GM21737 (cell line): Measurements from ENCODE around the gene DEFB127.
"Not testable (repeated sequence)": the region's sequence is repeated elsewhere in the genome, so short reads cannot be mapped to it uniquely, and the experiment has no call there.

ENCODE experiments used
- ATAC-seq: cut with Tn5 transposase; IDR thresholded peaks from one replicate; pipeline ENCODE4 v1.9.1; 2021; ENCODE audit warnings: mild to moderate bottlenecking, moderate library complexity; ENCODE audit not compliant: unreplicated experiment

DEFB127 gene

DNA sequence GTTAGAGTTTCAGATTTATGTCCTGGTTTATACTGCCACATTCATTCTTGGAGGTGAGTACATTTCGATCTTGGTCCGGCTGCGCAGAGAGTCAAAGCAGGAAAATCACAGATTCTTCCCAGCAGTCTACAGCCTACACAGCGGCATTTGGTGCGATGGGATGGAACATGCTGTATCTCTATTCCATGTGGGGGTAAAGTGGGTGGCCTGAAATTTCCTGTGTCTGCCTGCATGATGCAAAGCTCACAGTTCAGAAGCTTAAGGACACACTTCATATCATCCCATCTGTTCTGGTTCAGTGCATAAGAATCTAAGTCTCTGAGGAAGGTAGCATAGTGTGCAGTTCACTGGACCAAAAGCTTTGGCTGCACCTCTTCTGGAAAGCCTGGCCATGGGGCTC lies at the start of gene DEFB127:
Gene DEFB127 (plus strand): TSS at position 301 of the 400 bp plus-strand sequence. CDS start 91 bp downstream, at position 392.
- ATAC-seq = no peak

GRCh38 chr20:112396-112795 lies 44.9 kb upstream of the DEFB127 start:
- no peak for ATAC-seq

GRCh38 chr20:117518-117917 lies 39.7 kb upstream of the DEFB127 start:
- no peak for ATAC-seq

DNA sequence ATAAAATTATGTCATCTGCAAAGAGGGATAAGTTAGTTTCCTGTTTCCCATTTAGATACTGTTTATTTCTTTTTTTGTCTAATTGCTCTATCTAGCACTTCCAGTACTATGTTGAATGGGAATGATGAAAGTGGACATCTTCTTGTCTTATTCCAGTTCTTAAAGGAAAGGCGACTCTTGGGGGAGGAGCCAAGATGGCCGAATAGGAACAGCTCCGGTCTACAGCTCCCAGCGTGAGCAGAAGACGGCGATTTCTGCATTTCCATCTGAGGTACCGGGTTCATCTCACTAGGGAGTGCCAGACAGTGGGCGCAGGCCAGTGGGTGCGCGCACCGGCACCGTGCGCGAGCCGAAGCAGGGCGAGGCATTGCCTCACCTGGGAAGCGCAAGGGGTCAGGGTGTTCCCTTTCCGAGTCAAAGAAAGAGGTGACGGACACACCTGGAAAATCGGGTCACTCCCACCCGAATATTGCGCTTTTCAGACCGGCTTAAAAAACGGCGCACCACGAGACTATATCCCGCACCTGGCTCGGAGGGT lies 27.4 kb upstream of the DEFB127 start:
- not testable (repeated sequence) for ATAC-seq

DNA sequence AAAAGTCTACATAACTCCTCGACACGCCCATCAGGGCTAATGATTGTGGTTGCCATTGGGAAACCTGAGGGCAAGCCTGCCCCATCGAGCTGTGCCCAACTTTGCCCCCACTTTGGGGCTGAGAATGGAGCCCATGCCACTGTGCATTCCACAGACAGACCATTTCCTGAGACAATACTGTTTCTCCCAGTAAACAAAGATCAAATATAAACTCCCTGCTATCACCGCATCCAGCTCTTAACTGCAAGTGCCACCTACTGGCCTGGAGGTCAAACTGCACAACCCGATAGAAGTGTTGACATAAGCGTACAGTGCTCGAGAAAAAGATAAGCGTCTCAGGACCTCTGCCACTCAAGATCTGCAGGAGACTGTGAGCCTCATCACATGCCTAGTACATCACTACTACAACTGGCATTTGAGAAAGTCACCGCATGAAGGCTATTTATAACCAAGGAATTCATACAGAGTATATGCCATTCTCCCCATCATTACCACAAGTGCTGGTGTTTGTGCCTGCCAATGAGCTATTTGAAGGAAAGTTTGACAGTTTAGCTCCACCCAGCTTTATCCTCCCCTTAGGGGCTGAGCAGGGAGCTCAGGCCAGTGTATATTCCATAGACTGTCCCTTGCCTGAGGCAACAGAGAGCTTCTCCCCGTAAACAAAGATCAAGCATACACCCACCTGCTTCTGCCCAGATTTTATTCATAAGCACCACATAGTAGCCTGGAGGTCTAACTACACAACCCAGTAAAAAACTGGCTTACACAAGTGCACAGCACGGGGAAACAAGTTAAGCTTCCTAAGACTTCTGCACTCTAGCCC lies 19.4 kb upstream of the DEFB127 start:
- ATAC-seq = no peak

DNA sequence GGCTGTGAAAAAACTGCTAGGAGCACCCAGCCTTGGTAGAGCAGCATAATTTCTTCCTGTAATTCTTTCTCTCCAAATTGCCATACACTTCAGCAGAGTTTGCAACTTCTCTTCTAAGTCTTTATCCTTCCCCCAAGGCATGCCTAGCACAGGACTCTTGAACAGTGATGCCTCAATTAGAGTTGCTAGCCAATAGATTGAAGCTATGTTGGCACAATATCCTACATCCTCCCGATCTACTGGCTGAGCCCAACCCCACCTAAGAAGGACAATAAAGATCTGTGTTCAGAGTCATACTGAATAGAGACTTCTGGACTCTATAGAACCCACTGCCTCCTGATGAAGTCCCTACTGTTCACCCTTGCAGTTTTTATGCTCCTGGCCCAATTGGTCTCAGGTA lies 15.0 kb upstream of the DEFB127 start, which contains the start of gene DEFB126:
Gene DEFB126 (plus strand): TSS at position 301 of the 400 bp plus-strand sequence. CDS start 39 bp downstream, at position 340.
- no peak for ATAC-seq

GRCh38 chr20:145877-146276 lies 11.4 kb upstream of the DEFB127 start:
- ATAC-seq = no peak

- ATAC-seq = no peak
Measured at GRCh38 chr20:152131-152530, 5.1 kb upstream of the DEFB127 start.

GRCh38 chr20:164618-165017 lies 7.4 kb downstream of the DEFB127 start:
- ATAC-seq = no peak

DNA sequence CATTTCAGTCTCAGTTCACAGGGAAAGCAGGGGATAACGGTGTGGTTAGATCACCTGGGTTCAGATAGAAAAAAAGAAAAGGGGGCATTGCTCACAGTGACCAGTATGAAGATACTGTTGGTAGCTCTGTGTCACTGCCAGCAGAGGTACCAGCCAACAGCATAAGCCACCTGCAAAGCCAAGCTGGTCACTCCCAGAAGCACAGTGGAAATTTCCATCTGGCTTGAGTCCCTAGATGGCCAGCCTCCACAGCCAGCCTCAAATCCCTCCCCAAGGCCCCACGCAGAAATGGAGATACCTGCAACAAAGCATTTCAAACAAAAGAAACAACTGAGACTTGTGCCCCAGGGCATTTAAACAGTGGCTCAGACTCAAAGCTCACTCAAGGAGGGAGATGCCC lies 11.6 kb downstream of the DEFB127 start:
- no peak for ATAC-seq

DNA sequence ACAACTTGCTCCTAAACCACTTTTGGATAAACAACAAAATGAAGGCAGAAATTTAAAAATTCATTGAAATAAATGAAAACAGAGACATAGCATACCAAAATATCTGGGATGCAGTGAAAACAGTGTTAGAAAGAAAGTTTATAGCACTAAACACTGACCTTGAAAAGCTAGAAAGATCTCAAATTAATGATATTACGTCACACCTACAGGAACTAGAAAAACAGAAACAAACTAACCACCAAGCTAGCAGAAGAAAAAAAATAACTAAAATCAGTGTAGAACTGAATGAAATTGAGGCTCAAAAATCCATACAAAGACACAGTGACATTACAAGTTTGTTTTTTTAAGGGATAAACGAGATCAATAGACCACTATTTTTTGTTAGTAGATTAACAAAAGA lies 27.0 kb downstream of the DEFB127 start:
- ATAC-seq = no peak

- no peak for ATAC-seq
Measured at GRCh38 chr20:187733-188132, 30.5 kb downstream of the DEFB127 start.

DNA sequence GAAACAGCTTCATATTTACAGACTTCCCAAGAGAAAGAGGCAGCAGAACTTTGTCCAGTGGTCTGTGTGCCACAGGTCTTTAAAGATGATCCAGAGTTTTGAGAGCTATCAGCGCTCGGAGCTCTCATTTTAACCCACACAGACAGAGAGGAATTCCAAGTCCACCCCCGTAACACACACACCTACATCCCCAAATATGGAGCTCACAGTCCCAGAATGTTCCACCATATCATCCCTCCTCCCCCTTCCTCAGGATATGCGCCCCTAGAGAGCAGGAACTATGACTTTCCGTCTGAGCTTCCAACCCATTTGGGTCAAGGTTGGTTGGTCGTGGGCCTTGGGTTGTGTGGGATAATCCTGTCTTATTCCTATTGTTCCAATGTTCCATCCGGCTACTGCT lies 32.4 kb downstream of the DEFB127 start, which contains the start of gene DEFB128:
Gene DEFB128 (minus strand): TSS at position 101 of the 400 bp plus-strand sequence. CDS start 88 bp downstream, at position 13.
- ATAC-seq = no peak

- no peak for ATAC-seq
Measured at GRCh38 chr20:198225-198624, 41.0 kb downstream of the DEFB127 start.

DNA sequence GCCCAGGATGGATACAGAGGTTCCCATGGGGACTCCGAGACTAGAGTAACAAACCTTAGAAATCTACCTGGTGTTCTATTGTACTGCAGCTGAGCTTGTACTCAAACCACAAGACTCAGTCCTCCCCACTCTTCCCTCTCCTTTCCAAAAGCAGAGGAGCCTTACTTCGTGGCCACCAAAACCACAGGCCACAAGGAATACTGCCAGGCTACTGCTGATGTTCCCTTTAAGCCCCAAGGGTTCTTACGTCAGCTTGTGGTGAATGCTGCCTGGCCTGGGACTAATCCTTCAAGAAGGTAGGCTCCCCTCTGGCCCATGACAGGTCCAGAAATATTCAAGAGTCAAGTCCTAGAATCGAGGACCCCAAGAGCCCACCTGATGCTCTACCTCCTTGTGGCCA lies 42.7 kb downstream of the DEFB127 start:
- ATAC-seq = no peak

DNA sequence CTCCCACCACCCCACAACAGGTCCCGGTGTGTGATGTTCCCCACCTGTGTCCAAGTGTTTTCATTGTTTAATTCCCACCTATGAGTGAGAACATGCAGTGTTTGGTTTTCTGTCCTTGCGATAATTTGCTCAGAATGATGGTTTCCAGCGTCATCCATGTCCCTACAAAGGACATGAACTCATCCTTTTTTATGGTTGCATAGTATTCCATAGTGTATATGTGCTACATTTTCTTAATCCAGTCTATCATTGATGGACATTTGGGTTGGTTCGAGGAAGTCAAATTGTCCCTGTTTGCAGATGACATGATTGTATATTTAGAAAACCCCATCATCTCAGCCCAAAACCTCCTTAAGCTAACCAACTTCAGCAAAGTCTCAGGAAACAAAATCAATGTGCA lies 46.4 kb downstream of the DEFB127 start:
- ATAC-seq = not testable (repeated sequence)
